Tibial nerve (tissue), 4 donors: ENCODE results near the gene RWDD1.

ENCODE experiments used
- EP300 ChIP-seq, 2 donors: sonication (generic); formaldehyde crosslinking; IDR thresholded peaks; one replicate each; pipeline ENCODE4 v1.6.1; 2017; ENCODE audit warnings: antibody characterized with exemption in 2 of 2, mild to moderate bottlenecking in 1 of 2
- TF ChIP-seq, protein P1 (sequence below), 5 experiments: fragments of 200-600 bp in 3 of 5; fragments of 450-650 bp in 2 of 5; sonication (generic) in 3 of 5; IDR thresholded peaks; one replicate each; pipeline ENCODE4 v1.5.1; 2016 to 2019; ENCODE audit warnings: antibody characterized with exemption in 5 of 5, mild to moderate bottlenecking in 3 of 5, moderate library complexity in 2 of 5

- TF ChIP-seq, protein P1, sequence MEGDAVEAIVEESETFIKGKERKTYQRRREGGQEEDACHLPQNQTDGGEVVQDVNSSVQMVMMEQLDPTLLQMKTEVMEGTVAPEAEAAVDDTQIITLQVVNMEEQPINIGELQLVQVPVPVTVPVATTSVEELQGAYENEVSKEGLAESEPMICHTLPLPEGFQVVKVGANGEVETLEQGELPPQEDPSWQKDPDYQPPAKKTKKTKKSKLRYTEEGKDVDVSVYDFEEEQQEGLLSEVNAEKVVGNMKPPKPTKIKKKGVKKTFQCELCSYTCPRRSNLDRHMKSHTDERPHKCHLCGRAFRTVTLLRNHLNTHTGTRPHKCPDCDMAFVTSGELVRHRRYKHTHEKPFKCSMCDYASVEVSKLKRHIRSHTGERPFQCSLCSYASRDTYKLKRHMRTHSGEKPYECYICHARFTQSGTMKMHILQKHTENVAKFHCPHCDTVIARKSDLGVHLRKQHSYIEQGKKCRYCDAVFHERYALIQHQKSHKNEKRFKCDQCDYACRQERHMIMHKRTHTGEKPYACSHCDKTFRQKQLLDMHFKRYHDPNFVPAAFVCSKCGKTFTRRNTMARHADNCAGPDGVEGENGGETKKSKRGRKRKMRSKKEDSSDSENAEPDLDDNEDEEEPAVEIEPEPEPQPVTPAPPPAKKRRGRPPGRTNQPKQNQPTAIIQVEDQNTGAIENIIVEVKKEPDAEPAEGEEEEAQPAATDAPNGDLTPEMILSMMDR (IDR thresholded peaks at IDR 0.05): no peak
- no peak for TF ChIP-seq EP300 (IDR thresholded peaks at IDR 0.05)
Measured at GRCh38 chr6:116596815-116597214, 25.5 kb downstream of the RWDD1 start.
